ENCODE results near the gene GPR18.

The GPR18 gene

GRCh38 chr13:99208185-99208584, 50.0 kb downstream of the GPR18 start:
- DNase-seq (ENCODE audit: low read depth), result no peak

- no peak for DNase-seq (ENCODE audit: low read depth)
These were observed 50.7 kb downstream of the GPR18 start for GRCh38 chr13:99207511-99207910.

- no peak for DNase-seq (ENCODE audit: low read depth)
These were observed 51.3 kb downstream of the GPR18 start for GRCh38 chr13:99206873-99207272.

GRCh38 chr13:99206226-99206625, 52.0 kb downstream of the GPR18 start:
- no peak for DNase-seq (ENCODE audit: low read depth)

- no peak for DNase-seq (ENCODE audit: low read depth)
These were observed 52.5 kb downstream of the GPR18 start for GRCh38 chr13:99205621-99206220.
